Measurements from ENCODE around the gene NUTM2F. TPM values are rescaled to one million over a fixed set of nuclear protein-coding genes. Genes with fewer than 3 reads are reported as not detected.
"Not testable (repeated sequence)": the region's sequence is repeated elsewhere in the genome, so short reads cannot be mapped to it uniquely, and the experiment has no call there.

NUTM2F gene
- total RNA-seq (1.7 TPM in 1 of 2 replicates, not detected in the other), polyA plus RNA-seq (0.31 TPM in 1 of 2 replicates, not detected in the other)

DNA sequence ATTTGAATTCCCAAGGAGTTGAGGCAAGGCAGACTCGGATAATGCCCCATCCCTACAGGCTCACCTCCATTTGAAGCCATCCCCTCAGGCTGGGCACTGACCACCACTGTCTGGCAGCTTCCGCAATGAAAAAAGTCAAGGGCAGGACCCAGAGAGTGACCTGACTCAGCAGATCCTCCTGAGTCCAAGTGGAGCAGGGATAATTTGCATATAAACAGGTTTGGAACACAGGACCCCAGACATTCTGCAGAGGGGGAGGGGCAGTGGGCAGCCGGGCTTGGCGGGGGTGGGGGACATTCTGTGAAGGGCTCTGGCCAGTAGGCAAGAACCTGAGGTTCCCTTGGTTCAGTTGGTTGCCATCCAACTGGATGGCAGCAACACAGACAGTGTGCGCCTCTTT, at the start of gene NUTM2F:
TSS of gene NUTM2F (minus strand) at position 101 of the 400 bp plus-strand sequence. CDS start at position 80, 21 bp downstream.
- H3K27me3 ChIP-seq; H3K36me3 ChIP-seq; H3K4me1 ChIP-seq (ENCODE audit: low read depth); H3K27ac ChIP-seq; DNase-seq (ENCODE audit: low read depth in 1 of 2, low spot score in 1 of 2); H3K9me3 ChIP-seq (ENCODE audit: low read depth); H3K4me3 ChIP-seq: not testable (repeated sequence)

- not testable (repeated sequence) for H3K4me1 ChIP-seq (ENCODE audit: low read depth); H3K36me3 ChIP-seq; H3K9me3 ChIP-seq (ENCODE audit: low read depth); H3K27ac ChIP-seq
- Histone ChIP-seq H3K4me3 (peak overlapping the region; percentile 55), H3K27me3 (peaks cover 13% of the 10 kb centered on the region)
- peak in 1 of 2 donors; percentile 13 for DNase-seq (ENCODE audit: low read depth in 1 of 2, low spot score in 1 of 2)
These were observed 46.8 kb upstream of the NUTM2F start for GRCh38 chr9:94375197-94375596.

DNA sequence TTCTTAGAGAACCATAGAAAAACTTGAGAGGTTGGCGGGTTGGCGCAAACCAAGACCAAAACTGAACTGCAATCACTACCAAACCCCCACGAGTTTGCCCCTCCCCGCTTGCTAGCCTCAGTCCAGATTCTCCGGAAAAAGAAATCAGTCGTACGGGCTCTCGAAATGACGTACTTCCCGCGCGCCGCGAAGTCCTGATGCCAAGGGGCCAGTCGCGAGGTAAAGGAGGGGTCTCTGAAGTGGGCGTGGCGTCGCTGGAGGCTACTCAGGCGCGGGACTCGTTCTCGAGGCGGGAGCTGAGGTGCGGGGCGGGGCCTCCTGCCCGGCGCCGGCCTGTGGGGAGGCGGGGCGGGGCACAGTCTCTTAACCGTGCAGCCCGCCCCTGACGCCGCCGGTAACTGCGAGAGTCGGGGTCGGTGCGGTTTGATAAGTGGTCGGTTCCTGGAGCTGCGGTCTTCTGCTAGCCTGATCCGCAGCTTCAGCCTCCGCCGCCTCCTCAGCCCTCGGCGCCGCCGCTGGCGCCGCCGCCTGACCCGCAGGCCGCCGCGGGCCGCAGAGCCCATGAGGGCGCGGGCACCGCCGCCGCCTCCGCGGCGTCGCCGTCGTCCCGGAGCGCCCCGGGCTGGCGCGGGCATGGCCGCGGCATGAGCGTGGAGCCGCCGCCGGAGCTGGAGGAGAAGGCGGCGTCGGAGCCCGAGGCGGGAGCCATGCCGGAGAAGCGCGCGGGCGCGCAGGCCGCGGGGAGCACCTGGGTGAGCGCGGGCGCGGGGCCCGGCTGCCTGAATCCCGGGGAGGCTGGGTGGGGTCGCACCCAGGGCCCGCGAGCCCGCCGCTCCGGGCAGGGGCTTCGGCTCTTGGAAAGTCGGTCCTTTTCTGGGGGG, 46.0 kb upstream of the NUTM2F start:
- not testable (repeated sequence) for H3K36me3 ChIP-seq

DNA sequence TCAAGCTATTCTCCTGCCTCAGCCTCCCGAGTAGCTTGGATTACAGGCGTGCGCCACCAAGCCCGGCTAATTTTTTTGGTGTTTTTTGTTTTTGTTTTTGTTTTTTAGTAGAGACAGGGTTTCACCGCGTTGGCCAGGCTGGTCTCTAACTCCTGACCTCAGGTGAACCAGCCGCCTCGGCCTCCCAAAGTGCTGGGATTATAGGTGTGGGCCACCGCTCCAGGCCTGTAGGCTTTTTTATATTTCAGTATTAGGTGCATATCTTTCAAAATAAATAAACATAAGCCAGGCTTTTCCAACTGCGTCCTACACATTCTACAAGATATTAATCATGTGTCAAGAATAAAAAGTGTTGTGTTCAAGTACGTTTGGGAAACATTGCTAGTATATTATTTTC, 45.3 kb upstream of the NUTM2F start:
- H3K27ac ChIP-seq = peak overlapping the region; percentile 83
- not testable (repeated sequence) for H3K36me3 ChIP-seq; H3K9me3 ChIP-seq (ENCODE audit: low read depth); H3K4me1 ChIP-seq (ENCODE audit: low read depth); DNase-seq (ENCODE audit: low read depth in 1 of 2, low spot score in 1 of 2)
- H3K27me3 ChIP-seq = peaks cover 13% of the 10 kb centered on the region
- H3K4me3 ChIP-seq = peak overlapping the region; percentile 55

More for the DNA sequence above, 46.0 kb upstream of the NUTM2F start:
- H3K9me3 ChIP-seq (ENCODE audit: low read depth); H3K4me1 ChIP-seq (ENCODE audit: low read depth): not testable (repeated sequence)
- Histone ChIP-seq H3K27ac (peak overlapping the region; percentile 83), H3K4me3 (peak overlapping the region; percentile 55), H3K27me3 (peaks cover 13% of the 10 kb centered on the region)
- DNase-seq (ENCODE audit: low read depth in 1 of 2, low spot score in 1 of 2) = peak; percentile 91 to 92

- not testable (repeated sequence) for H3K4me1 ChIP-seq (ENCODE audit: low read depth); H3K9me3 ChIP-seq (ENCODE audit: low read depth); H3K27ac ChIP-seq; DNase-seq (ENCODE audit: low read depth in 1 of 2, low spot score in 1 of 2); H3K4me3 ChIP-seq; H3K36me3 ChIP-seq
- peaks cover 13% of the 10 kb centered on the region for H3K27me3 ChIP-seq
These were observed 41.8 kb upstream of the NUTM2F start for GRCh38 chr9:94370266-94370665.

GRCh38 chr9:94364093-94364614, 35.7 kb upstream of the NUTM2F start:
- not testable (repeated sequence) for H3K4me3 ChIP-seq; H3K36me3 ChIP-seq; H3K4me1 ChIP-seq (ENCODE audit: low read depth); H3K9me3 ChIP-seq (ENCODE audit: low read depth); H3K27ac ChIP-seq; DNase-seq (ENCODE audit: low read depth in 1 of 2, low spot score in 1 of 2); H3K27me3 ChIP-seq

GRCh38 chr9:94357158-94357557, 28.7 kb upstream of the NUTM2F start:
- not testable (repeated sequence) for H3K27me3 ChIP-seq; H3K36me3 ChIP-seq; DNase-seq (ENCODE audit: low read depth in 1 of 2, low spot score in 1 of 2); H3K9me3 ChIP-seq (ENCODE audit: low read depth); H3K4me1 ChIP-seq (ENCODE audit: low read depth); H3K27ac ChIP-seq; H3K4me3 ChIP-seq

- not testable (repeated sequence) for H3K27ac ChIP-seq; H3K9me3 ChIP-seq (ENCODE audit: low read depth); H3K27me3 ChIP-seq; H3K4me1 ChIP-seq (ENCODE audit: low read depth); DNase-seq (ENCODE audit: low read depth in 1 of 2, low spot score in 1 of 2); H3K36me3 ChIP-seq; H3K4me3 ChIP-seq
These were observed 23.7 kb upstream of the NUTM2F start for GRCh38 chr9:94351901-94352723.

DNA sequence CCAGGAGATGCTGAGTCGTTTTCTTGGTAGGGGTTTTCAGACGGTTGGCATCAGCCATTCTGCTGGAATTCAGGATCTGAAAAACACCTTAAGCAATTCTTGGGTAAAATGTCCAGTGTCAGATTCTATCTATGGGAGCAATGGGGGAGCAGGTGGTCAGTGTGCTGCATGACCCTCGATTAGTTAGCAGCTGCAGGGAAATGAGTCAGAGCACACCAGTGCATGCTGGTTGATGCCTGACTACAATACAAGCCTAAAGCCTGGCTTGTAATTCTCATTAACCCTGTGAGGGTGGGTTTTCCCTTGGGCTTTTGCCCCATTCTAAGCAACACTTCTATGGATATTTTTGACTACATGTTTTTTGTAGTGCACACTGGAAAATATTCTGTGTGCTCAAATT, 20.3 kb upstream of the NUTM2F start:
- not testable (repeated sequence) for DNase-seq (ENCODE audit: low read depth in 1 of 2, low spot score in 1 of 2); H3K27me3 ChIP-seq; H3K27ac ChIP-seq; H3K4me1 ChIP-seq (ENCODE audit: low read depth); H3K36me3 ChIP-seq; H3K4me3 ChIP-seq; H3K9me3 ChIP-seq (ENCODE audit: low read depth)

GRCh38 chr9:94347451-94347850, 19.0 kb upstream of the NUTM2F start:
- H3K27me3 ChIP-seq; H3K27ac ChIP-seq; DNase-seq (ENCODE audit: low read depth in 1 of 2, low spot score in 1 of 2); H3K9me3 ChIP-seq (ENCODE audit: low read depth); H3K4me3 ChIP-seq; H3K36me3 ChIP-seq; H3K4me1 ChIP-seq (ENCODE audit: low read depth): not testable (repeated sequence)

GRCh38 chr9:94341703-94342102, 13.3 kb upstream of the NUTM2F start:
- H3K36me3 ChIP-seq; H3K27me3 ChIP-seq; DNase-seq (ENCODE audit: low read depth in 1 of 2, low spot score in 1 of 2); H3K4me1 ChIP-seq (ENCODE audit: low read depth); H3K4me3 ChIP-seq; H3K27ac ChIP-seq; H3K9me3 ChIP-seq (ENCODE audit: low read depth): not testable (repeated sequence)

GRCh38 chr9:94340750-94341149, 12.3 kb upstream of the NUTM2F start:
- not testable (repeated sequence) for H3K36me3 ChIP-seq; H3K9me3 ChIP-seq (ENCODE audit: low read depth); H3K27ac ChIP-seq; DNase-seq (ENCODE audit: low read depth in 1 of 2, low spot score in 1 of 2); H3K4me3 ChIP-seq; H3K4me1 ChIP-seq (ENCODE audit: low read depth); H3K27me3 ChIP-seq

DNA sequence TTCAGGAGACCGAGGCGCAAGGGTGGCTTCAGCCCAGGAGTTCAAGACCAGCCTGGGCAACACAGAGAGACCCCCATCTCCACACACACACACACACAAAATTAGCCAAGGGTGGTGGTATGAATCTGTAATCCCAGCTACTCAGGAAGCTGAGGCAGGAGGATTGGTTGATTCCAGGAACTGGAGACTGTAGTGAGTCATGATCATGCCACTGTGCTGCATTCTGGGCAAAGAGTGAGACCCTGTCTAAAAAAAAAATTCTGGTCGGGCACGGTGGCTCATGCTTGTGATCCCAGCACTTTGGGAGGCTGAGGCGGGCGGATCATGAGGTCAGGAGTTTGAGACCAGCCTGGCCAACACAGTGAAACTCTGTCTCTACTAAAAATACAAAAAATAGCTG, 11.2 kb upstream of the NUTM2F start:
- H3K27me3 ChIP-seq, H3K27ac ChIP-seq: not testable (repeated sequence)

DNA sequence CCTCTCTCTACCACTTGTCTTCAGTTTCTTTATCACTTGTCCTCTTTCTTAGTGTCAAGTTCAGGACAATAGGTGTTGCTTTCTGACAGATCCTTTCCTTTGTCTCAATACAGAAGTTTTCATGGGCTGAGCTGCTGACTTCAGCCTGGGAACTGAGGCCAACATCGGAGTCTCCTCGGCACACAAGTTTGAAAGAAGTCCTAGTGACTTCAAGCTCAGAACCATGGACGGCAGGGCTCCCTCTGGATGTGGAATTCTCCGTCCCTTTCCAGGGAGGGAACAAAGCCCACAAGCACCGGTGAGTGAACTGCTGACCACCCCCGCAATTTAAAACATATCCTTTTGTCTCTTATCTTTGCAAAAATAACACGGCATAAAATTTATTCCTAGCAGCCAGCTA, 10.3 kb upstream of the NUTM2F start:
- H3K4me1 ChIP-seq (ENCODE audit: low read depth); H3K9me3 ChIP-seq (ENCODE audit: low read depth); H3K27ac ChIP-seq; H3K4me3 ChIP-seq; DNase-seq (ENCODE audit: low read depth in 1 of 2, low spot score in 1 of 2); H3K27me3 ChIP-seq; H3K36me3 ChIP-seq: not testable (repeated sequence)

More for the DNA sequence above, 11.2 kb upstream of the NUTM2F start:
- DNase-seq (ENCODE audit: low read depth in 1 of 2, low spot score in 1 of 2); H3K4me1 ChIP-seq (ENCODE audit: low read depth); H3K4me3 ChIP-seq; H3K36me3 ChIP-seq; H3K9me3 ChIP-seq (ENCODE audit: low read depth): not testable (repeated sequence)

Measured in cardiac muscle cell (in vitro differentiated cells and primary cell).